HL-60 (cell line): Measurements from ENCODE around the gene FAM167B.

Source experiments
- DNase-seq, 2 experiments: peaks; one replicate each; pipeline ENCODE4 v3.0.0-alpha.2; 2010 to 2020; ENCODE audit warnings: low read depth in 1 of 2, low spot score in 1 of 2
- H3K27ac ChIP-seq: fragments of 250-450 bp; sonication (Bioruptor Pico); replicated peaks from 2 replicates; pipeline ENCODE4 v1.5.1; 2020; ENCODE audit warnings: mild to moderate bottlenecking, moderate library complexity
- H3K27me3 ChIP-seq: fragments of 250-450 bp; sonication (Bioruptor Pico); 2 replicates; pipeline ENCODE4 v1.5.1; 2021; ENCODE audit warnings: mild to moderate bottlenecking, moderate library complexity; ENCODE audit not compliant: insufficient read depth, poor library complexity, severe bottlenecking
- H3K4me3 ChIP-seq: replicated peaks from 2 replicates; pipeline ENCODE4 v1.5.1; 2011; ENCODE audit warnings: mild to moderate bottlenecking, control low read depth, low read length; ENCODE audit not compliant: insufficient read depth
- CTCF ChIP-seq: IDR thresholded peaks from one replicate; pipeline ENCODE4 v1.5.1; 2011; ENCODE audit warnings: low read length, control low read depth, inconsistent platforms; ENCODE audit not compliant: insufficient read depth
- GABPA ChIP-seq: IDR thresholded peaks from 2 replicates; pipeline ENCODE4 v1.6.1; 2012; ENCODE audit warnings: low read depth
- POLR2AphosphoS5 ChIP-seq: IDR thresholded peaks from 2 replicates; pipeline ENCODE4 v1.6.1; 2012; ENCODE audit warnings: low read depth
- REST ChIP-seq: IDR thresholded peaks from 2 replicates; pipeline ENCODE4 v1.6.1; 2012; ENCODE audit warnings: low read depth; ENCODE audit not compliant: insufficient replicate concordance
- SPI1 ChIP-seq: IDR thresholded peaks from 2 replicates; pipeline ENCODE4 v1.6.1; 2012; ENCODE audit warnings: low read depth, mild to moderate bottlenecking, borderline replicate concordance

The FAM167B gene

GRCh38 chr1:32273391-32274208 lies 26.6 kb downstream of the FAM167B start:
- DNase-seq, result no peak

GRCh38 chr1:32274646-32275340 lies 27.8 kb downstream of the FAM167B start:
- H3K27ac ChIP-seq, result no peak overlapping the region
- no peaks in the 10 kb centered on the region for H3K27me3 ChIP-seq
- TF ChIP-seq GABPA (no peak), SPI1 (no peak), POLR2AphosphoS5 (no peak), REST (no peak), CTCF (no peak)
- no peak for DNase-seq
- no peak overlapping the region for H3K4me3 ChIP-seq

More at GRCh38 chr1:32273391-32274208, 26.6 kb downstream of the FAM167B start:
- H3K27me3 ChIP-seq, result no peaks in the 10 kb centered on the region
- no peak for TF ChIP-seq POLR2AphosphoS5
- TF ChIP-seq CTCF, result no peak
- no peak for TF ChIP-seq REST
- TF ChIP-seq GABPA, result no peak
- TF ChIP-seq SPI1, result no peak
- no peak overlapping the region for H3K27ac ChIP-seq
- H3K4me3 ChIP-seq, result no peak overlapping the region

GRCh38 chr1:32275424-32275823 lies 28.4 kb downstream of the FAM167B start:
- no peak for DNase-seq
- Histone ChIP-seq H3K4me3 (no peak overlapping the region), H3K27ac (no peak overlapping the region), H3K27me3 (no peaks in the 10 kb centered on the region)
- TF ChIP-seq GABPA (no peak), SPI1 (no peak), REST (no peak)
